ENCODE results near the gene ZRANB2. TPM values are rescaled to one million over a fixed set of nuclear protein-coding genes. Genes with fewer than 3 reads are reported as not detected.

Gene ZRANB2
- total RNA-seq, 2 experiments from 2014 or later = 82.1 to 171 TPM

DNA sequence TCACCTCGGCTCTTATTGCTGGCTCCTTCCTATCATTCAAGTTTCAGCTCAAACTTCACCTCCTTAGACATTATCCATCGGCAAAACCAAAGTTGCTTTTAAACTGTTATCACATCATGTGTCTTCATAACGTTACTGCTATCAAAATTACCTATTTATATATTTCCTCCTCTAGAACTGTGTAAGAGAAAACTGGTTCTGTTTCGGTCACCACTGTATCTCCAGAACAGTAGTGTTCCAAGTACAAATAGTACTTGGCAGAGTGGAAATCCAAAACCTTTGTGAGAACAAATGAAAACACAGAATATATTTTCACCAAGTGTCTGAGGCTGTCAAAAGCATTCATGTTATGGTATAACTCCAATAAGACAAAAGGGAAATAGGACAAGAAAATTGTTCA lies 9.1 kb downstream of the ZRANB2 start:
- Histone ChIP-seq H3K9me2 (ENCODE audit: insufficient read depth, low read length) (no peaks in the 10 kb centered on the region), H3K36me3 (ENCODE audit: insufficient read depth, low read length) (peaks cover 97% of the 10 kb centered on the region), H4K20me1 (ENCODE audit: insufficient read depth, low read length) (peaks cover 19% of the 10 kb centered on the region), H3K4me2 (ENCODE audit: low read length) (no peak overlapping the region), H3K9me3 (ENCODE audit: low read length) (no peaks in the 10 kb centered on the region), H3K79me2 (ENCODE audit: insufficient read depth, low read depth, low read length) (peaks cover 44% of the 10 kb centered on the region), H3K4me3 (ENCODE audit: low read depth, low read length, poor library complexity, severe bottlenecking) (no peak overlapping the region), H2AFZ (ENCODE audit: low read length) (no peak overlapping the region), H3K27ac (ENCODE audit: low read depth, low read length, poor library complexity, severe bottlenecking) (no peak overlapping the region), H3K4me1 (ENCODE audit: insufficient read depth, low read length, poor library complexity, severe bottlenecking) (peaks cover 11% of the 10 kb centered on the region)
- no peak for DNase-seq (ENCODE audit: low spot score)
- CTCF ChIA-PET (ENCODE audit: unreplicated experiment) = no interaction called here
- no TSS peak for BruUV-seq (replicated peaks)
- POLR2A ChIA-PET = interaction anchor here (0.6 to 2.1 kb wide), 2 partner anchors 8 to 359 kb away, joined by 4 to 10 read pairs; no protein-coding TSS in a partner anchor
- intact Hi-C loops (cut with micrococcal nuclease; ENCODE audit: unreplicated experiment) = no loop called here
- TF ChIP-seq, protein P1, sequence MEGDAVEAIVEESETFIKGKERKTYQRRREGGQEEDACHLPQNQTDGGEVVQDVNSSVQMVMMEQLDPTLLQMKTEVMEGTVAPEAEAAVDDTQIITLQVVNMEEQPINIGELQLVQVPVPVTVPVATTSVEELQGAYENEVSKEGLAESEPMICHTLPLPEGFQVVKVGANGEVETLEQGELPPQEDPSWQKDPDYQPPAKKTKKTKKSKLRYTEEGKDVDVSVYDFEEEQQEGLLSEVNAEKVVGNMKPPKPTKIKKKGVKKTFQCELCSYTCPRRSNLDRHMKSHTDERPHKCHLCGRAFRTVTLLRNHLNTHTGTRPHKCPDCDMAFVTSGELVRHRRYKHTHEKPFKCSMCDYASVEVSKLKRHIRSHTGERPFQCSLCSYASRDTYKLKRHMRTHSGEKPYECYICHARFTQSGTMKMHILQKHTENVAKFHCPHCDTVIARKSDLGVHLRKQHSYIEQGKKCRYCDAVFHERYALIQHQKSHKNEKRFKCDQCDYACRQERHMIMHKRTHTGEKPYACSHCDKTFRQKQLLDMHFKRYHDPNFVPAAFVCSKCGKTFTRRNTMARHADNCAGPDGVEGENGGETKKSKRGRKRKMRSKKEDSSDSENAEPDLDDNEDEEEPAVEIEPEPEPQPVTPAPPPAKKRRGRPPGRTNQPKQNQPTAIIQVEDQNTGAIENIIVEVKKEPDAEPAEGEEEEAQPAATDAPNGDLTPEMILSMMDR (conservative IDR thresholded peaks at IDR 0.05; ENCODE audit: low read length) = no peak
- TF ChIP-seq EZH2phosphoT487 (IDR thresholded peaks at IDR 0.05; ENCODE audit: borderline replicate concordance, low read depth, low read length) = no peak

DNA sequence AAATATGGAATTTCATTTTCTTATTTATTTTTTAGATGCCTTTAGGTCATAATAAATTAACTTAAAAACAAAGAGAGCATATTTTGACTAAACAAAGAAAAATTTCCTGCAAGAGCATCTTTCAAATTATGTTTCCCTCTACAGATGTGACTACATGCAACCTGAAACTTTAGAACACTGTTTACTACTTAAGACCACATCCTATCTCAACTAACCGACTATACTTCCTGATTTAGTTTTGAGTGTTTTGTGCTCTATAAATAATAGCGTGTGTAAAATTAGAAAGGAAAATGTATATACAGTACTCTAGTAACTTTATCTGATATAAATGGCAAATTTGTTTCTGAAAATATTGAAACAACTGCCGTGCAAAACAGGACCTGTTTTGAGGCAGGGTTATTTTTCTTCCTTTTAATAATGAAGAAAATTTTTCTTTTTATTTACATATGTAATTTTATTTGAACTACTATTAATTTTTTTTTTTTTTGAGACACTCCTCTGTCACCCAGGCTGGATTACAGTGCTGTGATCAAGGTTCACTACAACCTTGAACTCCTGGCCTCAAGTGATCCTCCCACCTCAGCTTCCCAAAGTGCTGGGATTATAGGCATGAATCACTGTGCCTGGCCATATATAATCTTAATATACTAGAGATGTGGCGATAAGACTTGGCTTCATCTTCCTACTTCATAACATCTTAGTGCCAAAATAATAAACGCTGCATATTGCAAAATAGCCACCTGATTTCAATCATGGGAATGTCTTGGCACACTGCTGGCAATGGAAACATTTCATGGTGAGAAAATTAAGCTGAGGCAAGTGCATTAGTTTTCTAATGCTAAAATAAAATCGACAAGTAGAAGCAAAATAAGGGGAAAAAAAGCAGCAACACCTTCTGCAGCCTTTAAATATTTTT lies 12.3 kb downstream of the ZRANB2 start:
- no peak for TF ChIP-seq EZH2phosphoT487 (IDR thresholded peaks at IDR 0.05; ENCODE audit: borderline replicate concordance, low read depth, low read length)
- TF ChIP-seq, protein P1 (conservative IDR thresholded peaks at IDR 0.05; ENCODE audit: low read length) = no peak
- Histone ChIP-seq H3K27ac (ENCODE audit: low read depth, low read length, poor library complexity, severe bottlenecking) (peak overlapping the region; percentile 19), H3K9me2 (ENCODE audit: insufficient read depth, low read length) (no peaks in the 10 kb centered on the region), H3K4me1 (ENCODE audit: insufficient read depth, low read length, poor library complexity, severe bottlenecking) (peaks cover 11% of the 10 kb centered on the region), H3K79me2 (ENCODE audit: insufficient read depth, low read depth, low read length) (peaks cover 15% of the 10 kb centered on the region), H3K4me2 (ENCODE audit: low read length) (no peak overlapping the region), H3K4me3 (ENCODE audit: low read depth, low read length, poor library complexity, severe bottlenecking) (no peak overlapping the region), H2AFZ (ENCODE audit: low read length) (no peak overlapping the region), H3K36me3 (ENCODE audit: insufficient read depth, low read length) (peaks cover 97% of the 10 kb centered on the region), H3K9me3 (ENCODE audit: low read length) (no peaks in the 10 kb centered on the region), H4K20me1 (ENCODE audit: insufficient read depth, low read length) (peaks cover 16% of the 10 kb centered on the region)
- intact Hi-C loops (cut with micrococcal nuclease; ENCODE audit: unreplicated experiment) = loop anchor here (10.0 kb wide), 1 partner anchor 824 kb away; no protein-coding TSS in a partner anchor
- BruUV-seq (replicated peaks) = no TSS peak
- peak; percentile 28 for DNase-seq (ENCODE audit: low spot score)
- POLR2A ChIA-PET = interaction anchor here (1.0 to 1.3 kb wide), 2 partner anchors 11 to 12 kb away, joined by 3 to 4 read pairs; partner anchors contain the start of gene ZRANB2
- CTCF ChIA-PET (ENCODE audit: unreplicated experiment) = no interaction called here

DNA sequence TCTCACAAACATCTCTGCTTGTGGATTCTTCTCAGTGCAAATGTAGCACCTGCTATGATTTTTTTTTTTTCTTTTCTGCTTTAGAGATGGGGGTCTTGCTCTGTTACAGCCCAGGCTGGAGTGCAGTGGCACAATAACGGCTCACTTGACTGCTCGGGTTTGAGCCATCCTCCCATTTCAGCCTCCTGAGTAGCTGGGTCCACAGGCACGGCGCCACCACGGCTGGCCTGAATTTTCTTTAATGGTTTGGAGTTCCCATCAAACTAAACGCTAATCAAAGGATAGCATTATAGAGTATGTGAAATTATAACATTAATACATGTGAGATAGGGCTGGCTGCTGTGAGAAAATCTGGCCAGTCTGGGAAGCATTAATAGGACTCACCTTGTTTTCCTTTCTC lies 26.0 kb downstream of the ZRANB2 start:
- DNase-seq (ENCODE audit: low spot score) = no peak
- Histone ChIP-seq H3K9me3 (ENCODE audit: low read length) (no peaks in the 10 kb centered on the region), H2AFZ (ENCODE audit: low read length) (no peak overlapping the region), H3K27ac (ENCODE audit: low read depth, low read length, poor library complexity, severe bottlenecking) (no peak overlapping the region), H3K36me3 (ENCODE audit: insufficient read depth, low read length) (peaks cover 31% of the 10 kb centered on the region), H4K20me1 (ENCODE audit: insufficient read depth, low read length) (no peaks in the 10 kb centered on the region), H3K79me2 (ENCODE audit: insufficient read depth, low read depth, low read length) (no peaks in the 10 kb centered on the region), H3K9me2 (ENCODE audit: insufficient read depth, low read length) (no peaks in the 10 kb centered on the region), H3K4me3 (ENCODE audit: low read depth, low read length, poor library complexity, severe bottlenecking) (no peak overlapping the region), H3K4me1 (ENCODE audit: insufficient read depth, low read length, poor library complexity, severe bottlenecking) (no peaks in the 10 kb centered on the region), H3K4me2 (ENCODE audit: low read length) (no peak overlapping the region)
- CTCF ChIA-PET (ENCODE audit: unreplicated experiment) = no interaction called here
- intact Hi-C loops (cut with micrococcal nuclease; ENCODE audit: unreplicated experiment) = no loop called here
- no peak for TF ChIP-seq EZH2phosphoT487 (IDR thresholded peaks at IDR 0.05; ENCODE audit: borderline replicate concordance, low read depth, low read length)
- TF ChIP-seq, protein P1 (conservative IDR thresholded peaks at IDR 0.05; ENCODE audit: low read length) = no peak
- no TSS peak for BruUV-seq (replicated peaks)
- POLR2A ChIA-PET = no interaction called here
